ENCODE measurements around the gene GRB10.

GRB10 gene

GRCh38 chr7:50544992-50545391 lies 237.7 kb downstream of the GRB10 start:
- DNase-seq (ENCODE audit: low spot score): no peak

GRCh38 chr7:50543776-50544442 lies 238.8 kb downstream of the GRB10 start:
- DNase-seq (ENCODE audit: low spot score): no peak

- DNase-seq (ENCODE audit: low spot score): no peak
Observed at GRCh38 chr7:50542132-50542531, 240.6 kb downstream of the GRB10 start.

- no peak for DNase-seq (ENCODE audit: low spot score)
Observed at GRCh38 chr7:50540785-50541579, 241.7 kb downstream of the GRB10 start.

Measured in globus pallidus (tissue), 1 donor.